CD4-positive, alpha-beta T cell treated with Interleukin-21 for 1 hour (primary cell): ENCODE results near the gene GNB3.

Source experiments
- DNase-seq: peaks from one replicate; pipeline ENCODE4 v3.0.0-alpha.2; 2020

Gene GNB3

DNA sequence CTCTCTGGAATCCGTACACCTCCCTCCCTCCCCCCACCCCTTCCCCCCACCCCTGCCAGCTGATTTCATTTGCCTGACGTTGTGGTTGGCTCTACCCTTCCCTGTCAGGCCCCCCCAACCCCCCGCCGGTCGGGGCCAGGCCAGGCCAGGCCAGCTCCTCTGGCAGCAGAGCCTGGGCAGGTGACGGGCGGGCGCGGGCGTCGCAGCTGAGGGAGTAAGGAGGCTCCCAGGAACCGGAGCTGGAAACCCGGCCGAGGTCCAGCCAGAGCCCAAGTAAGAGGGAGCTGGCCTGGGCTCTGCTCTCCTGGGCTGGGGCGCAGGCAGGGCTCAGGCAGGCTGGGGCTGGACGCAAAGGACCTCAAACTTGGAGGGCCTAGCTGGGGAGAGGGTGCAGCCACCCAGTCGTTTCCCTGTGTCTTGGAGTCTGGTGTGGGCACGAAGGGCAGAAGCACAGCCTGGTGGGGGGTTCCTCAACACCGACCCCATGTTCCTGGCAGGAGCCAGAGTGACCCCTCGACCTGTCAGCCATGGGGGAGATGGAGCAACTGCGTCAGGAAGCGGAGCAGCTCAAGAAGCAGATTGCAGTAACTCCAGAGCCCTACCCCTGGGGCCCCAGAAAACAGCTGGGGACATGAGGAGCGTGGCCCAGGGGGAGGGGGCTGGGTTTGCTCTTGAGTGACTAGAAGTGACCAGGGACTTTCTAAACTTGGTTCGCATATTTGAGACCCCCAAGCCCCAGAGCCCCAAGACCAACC, at the start of gene GNB3:
Gene GNB3 (plus strand): TSS at position 165 of the 755 bp plus-strand sequence. CDS start 363 bp downstream, at position 528.
- no peak for DNase-seq

DNA sequence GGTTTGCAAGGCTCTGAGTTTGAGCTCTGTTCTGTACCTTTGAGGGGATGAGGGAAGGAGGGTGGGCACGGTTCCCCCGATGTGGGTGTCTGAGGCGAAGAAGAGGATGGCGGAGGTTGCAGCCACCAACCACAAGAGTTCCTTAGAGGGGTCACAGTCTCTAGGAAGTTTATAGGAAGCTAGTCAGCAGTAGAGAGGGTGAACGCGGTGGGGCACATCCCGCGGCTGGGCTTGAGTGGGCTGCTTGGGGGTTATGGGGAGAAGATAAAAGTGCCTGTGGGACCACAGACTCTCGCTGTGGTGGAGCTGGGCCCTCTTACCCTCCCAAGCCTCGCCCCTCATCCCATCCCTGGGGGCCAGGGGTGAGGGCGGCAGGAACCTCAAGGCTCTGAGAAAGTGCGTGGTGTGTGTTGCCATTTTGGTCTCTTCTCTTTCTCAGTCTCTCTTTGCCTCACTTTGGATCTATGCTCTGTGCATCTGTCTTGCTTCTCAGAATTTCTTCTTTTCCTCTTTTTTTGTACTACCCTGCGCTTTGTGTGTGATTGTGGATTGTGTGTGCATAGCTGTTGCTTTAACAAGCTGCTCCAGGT, 48.7 kb upstream of the GNB3 start:
- DNase-seq = no peak

DNA sequence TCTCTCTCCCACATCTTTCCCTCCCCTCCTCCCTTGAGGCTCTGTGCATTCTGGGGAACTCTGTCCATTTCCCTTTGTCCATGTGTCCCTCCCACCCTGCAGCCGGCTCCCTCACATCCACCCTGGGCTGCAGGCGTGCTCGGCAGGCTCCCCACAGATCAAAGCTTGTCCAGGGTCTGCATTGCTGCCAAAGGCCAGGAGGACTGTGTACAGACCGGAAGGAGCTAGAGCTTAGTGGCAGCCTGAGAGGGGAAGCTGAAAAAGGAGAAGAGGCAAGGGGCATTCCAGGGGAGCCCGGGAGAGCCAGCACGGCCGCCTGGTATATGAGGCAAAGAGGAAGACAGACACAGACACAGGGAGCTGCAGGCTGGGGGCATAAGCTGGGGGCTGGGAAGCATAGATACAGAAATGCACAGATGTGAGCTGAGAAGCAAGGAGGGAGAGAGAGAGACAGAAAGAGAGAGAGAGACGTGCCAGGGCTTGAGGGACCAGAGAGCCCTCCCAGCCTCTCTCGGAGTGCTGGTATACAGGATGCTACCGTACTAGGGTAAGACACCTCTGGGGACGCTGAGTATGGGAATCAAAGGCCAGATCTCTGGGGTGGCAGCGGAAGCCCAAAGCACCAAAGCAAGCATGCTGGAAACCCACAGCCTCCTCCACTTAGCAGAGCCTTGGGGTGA, 48.1 kb upstream of the GNB3 start:
- DNase-seq = peak; percentile 51

DNA sequence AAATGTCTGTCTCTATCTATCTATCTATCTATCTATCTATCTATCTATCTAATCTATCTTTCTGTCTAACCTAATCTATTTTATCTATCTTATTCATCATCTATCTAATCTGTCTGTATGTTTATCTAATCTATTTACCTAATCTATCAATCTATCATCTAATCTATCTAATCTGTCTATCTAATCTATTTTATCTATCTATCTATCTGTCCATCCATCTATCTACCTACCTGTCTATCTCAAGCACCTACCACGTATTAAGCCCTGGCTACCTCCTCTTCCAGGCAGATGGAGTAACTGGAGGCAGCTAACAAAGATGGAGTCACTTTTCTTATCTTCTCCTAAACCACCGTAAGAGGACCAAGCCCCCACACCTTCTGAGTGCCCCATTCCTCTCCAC, 45.6 kb upstream of the GNB3 start:
- DNase-seq = no peak

DNA sequence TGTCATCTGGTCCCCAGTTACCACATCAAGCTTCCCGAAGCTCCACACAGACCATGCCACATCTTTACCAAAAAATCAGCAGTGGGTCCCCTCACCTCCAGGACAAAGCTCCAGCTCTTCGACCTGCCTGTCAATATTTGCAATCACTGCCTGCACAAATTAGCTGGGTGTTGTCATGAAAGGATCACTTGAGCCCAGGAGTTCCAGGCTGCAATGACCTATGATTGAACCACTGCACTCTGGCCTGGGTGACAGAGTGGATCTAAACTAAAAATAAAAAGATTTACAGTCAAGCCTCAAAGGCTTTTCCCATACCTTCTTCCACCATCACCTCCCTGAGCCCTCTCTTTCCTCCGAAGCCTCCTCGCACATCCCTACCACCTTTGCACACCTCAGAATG, 44.1 kb upstream of the GNB3 start:
- no peak for DNase-seq

DNA sequence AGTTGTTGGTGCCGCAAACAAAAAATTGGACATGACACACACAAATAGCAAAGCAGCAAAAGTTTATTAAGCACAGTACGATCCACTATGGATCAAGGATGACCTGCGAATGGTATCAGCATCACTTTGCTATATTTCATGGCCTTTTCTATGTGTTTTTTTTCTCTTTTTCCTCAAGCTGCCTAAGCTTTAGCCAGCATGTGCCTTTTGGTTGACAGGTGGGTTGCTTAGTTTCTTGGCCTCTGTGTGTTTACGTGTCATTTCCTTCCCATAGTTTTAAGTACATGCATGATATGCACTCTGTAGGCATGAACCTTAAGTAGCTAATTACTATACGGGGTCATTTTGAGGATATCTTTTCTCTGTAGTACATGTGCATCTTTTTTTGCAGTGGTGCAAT, 41.6 kb upstream of the GNB3 start:
- no peak for DNase-seq

DNA sequence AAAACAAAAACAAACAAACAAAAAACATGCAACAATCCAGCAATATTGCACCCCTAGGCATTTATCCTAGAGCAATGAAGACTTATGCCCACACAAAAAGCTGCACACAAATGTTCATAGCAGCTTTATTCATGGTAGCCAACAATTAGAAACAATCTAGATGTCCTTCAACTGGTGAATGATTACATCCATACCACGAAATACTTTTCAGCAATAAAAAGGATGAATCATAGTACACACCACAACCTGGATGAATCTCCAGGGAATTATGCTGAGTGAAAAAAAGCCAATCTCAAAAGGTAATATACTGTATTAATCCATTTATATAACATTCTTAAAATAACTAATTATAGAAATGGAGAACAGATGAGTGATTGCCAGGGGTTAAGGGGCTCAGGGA, 33.6 kb upstream of the GNB3 start:
- no peak for DNase-seq

DNA sequence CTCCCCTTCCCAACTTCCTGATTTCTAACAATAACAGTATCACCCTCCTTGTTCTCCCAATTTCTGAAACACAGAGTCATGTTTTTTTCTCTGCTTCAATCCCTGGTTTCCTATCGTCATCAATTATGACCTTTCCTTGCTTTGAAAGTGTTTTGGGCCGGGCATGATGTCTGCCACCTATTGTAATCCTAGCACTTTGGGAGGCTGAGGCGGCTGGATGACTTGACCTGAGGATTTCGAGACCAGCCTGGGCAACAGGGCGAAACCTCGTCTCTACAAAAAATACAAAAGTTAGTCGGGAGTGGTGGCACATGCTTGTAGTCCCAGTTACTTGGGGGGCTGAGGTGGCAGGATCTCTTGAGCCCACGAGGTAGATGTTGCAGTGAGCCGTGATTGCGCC, 31.7 kb upstream of the GNB3 start:
- DNase-seq = no peak

DNA sequence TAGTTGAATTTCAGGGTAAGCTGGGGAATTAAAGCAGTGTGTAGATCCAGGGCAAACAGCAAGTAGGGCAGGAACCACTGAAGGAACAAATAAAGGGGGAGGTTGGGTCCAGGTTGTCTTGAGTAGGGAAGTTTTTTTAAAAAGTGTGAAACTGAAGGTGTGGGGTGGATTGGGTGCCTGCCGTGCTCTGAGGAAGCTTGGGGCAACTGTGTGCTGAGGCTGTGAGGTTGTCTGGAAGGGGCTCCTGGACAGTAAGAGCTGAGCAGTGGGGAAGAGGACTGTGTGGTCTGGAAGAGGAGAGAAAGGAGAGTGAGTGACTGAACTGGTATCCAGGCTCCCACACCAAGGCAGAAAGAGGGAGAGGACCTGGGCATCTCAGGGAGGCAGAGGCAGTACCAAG, 30.0 kb upstream of the GNB3 start:
- no peak for DNase-seq

DNA sequence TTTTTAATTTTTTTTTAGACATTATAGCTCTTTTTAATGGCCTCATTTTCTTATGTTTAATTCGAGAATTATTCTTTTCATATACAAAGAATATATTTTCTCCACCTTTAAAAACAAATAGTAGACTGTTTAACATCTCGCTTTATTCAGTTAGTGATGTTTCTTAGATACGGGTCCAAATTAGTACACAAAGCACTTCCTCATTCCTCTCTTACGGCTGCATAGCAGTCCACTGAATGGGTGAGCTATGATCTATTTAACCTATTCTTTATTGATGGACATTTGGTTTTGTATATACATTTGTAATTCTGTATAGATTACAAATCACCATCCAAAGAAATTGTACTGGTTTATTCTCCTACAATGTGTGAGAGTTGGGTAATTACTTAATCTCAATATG, 27.4 kb upstream of the GNB3 start:
- no peak for DNase-seq

DNA sequence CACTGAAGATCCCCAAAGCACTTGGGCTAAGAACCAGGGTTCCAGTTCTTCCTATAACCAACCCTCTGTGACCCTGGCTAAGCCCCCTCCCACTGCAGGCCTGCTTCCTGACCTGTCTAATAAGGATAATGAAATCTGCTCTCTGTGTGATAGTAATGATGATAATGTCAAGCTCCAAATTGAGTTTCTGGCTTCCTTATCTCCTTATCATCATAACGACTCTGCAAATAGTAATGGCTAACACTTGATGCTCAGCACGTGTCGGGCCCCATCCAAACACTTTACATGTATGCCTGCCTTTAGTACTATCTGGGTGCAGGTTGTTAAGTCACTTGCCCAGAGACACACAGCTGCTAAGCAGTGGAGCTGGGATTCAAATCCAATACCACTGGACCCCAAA, 24.1 kb upstream of the GNB3 start:
- DNase-seq = no peak

DNA sequence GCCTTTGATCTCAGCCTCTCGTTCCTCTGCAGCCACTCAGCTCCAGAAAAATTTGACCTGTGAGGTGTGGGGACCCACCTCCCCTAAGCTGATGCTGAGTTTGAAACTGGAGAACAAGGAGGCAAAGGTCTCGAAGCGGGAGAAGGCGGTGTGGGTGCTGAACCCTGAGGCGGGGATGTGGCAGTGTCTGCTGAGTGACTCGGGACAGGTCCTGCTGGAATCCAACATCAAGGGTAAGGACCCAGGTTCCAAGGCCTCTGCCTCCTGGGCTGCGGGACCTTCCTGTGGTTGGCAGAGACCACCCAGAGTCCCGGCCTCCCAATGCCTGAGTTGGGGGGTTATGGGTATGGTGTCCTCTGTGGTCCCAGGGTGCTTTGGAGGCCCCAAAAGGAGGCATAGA, 23.6 kb upstream of the GNB3 start:
- DNase-seq = no peak

DNA sequence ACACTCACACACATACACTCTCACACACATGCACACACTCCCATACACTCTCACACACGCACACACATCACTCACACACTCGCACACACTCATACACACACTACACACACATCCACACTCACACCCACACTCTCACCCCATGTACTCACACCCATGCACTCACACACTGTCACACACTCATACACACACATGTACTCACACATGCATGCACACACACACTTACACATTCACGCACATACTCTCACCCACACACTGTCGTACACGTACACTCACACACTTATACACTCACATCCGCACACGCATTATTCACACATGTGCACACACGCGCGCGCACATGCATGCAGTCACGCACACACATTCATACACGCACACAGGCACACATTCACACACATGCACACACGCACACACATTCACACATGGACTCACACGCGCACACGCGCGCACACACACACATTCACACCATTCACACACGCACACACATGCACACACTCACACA, 23.0 kb upstream of the GNB3 start:
- no peak for DNase-seq

DNA sequence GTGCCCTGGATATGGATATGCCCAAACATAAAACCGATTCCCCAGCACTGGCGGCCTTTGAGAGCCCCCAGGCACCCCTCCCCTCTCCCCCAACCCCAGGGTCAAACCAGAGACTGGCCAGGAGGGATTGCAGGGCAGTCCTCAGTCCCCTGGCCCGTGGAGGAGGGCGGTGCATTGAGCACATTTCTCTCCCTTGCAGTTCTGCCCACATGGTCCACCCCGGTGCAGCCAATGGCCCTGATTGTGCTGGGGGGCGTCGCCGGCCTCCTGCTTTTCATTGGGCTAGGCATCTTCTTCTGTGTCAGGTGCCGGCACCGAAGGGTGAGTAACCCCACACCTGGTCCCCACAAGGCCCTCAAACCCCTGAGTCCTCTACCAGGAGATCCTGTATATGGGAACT, 22.5 kb upstream of the GNB3 start:
- no peak for DNase-seq

DNA sequence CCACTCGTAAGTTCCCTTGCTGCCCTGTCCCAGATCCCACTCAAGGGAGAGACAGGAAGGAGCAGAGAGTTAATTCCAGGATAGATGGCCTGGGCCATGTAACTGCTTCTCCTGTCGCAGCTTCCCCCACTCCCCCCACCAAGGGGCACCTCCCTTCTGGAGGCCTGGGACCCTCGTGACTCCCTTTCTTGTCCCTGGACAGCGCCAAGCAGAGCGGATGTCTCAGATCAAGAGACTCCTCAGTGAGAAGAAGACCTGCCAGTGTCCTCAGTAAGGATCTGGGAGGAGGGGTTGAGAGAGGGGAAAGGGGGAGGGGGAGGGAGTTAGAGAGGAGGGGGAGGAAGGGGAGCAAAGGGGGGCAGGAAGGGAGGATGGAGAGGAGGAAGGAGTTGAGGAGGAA, 22.1 kb upstream of the GNB3 start:
- DNase-seq = no peak

DNA sequence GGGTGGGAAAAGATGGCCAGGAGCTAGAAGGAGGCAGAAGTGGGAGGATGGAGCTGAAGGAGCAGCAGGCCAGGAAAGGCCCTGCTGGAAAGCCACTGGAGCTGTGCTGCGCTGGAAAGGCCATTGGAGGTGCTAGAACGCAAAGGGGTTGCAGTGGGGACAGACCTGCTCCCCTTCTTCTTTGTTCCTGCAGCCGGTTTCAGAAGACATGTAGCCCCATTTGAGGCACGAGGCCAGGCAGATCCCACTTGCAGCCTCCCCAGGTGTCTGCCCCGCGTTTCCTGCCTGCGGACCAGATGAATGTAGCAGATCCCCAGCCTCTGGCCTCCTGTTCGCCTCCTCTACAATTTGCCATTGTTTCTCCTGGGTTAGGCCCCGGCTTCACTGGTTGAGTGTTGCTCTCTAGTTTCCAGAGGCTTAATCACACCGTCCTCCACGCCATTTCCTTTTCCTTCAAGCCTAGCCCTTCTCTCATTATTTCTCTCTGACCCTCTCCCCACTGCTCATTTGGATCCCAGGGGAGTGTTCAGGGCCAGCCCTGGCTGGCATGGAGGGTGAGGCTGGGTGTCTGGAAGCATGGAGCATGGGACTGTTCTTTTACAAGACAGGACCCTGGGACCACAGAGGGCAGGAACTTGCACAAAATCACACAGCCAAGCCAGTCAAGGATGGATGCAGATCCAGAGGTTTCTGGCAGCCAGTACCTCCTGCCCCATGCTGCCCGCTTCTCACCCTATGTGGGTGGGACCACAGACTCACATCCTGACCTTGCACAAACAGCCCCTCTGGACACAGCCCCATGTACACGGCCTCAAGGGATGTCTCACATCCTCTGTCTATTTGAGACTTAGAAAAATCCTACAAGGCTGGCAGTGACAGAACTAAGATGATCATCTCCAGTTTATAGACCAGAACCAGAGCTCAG, 21.4 kb upstream of the GNB3 start:
- DNase-seq = no peak

DNA sequence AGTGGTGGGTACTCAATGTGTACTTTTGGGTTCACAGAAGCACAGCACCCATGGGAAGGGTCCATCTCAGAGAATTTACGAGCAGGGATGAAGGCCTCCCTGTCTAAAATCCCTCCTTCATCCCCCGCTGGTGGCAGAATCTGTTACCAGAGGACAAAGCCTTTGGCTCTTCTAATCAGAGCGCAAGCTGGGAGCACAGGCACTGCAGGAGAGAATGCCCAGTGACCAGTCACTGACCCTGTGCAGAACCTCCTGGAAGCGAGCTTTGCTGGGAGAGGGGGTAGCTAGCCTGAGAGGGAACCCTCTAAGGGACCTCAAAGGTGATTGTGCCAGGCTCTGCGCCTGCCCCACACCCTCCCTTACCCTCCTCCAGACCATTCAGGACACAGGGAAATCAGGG, 20.6 kb upstream of the GNB3 start:
- no peak for DNase-seq

DNA sequence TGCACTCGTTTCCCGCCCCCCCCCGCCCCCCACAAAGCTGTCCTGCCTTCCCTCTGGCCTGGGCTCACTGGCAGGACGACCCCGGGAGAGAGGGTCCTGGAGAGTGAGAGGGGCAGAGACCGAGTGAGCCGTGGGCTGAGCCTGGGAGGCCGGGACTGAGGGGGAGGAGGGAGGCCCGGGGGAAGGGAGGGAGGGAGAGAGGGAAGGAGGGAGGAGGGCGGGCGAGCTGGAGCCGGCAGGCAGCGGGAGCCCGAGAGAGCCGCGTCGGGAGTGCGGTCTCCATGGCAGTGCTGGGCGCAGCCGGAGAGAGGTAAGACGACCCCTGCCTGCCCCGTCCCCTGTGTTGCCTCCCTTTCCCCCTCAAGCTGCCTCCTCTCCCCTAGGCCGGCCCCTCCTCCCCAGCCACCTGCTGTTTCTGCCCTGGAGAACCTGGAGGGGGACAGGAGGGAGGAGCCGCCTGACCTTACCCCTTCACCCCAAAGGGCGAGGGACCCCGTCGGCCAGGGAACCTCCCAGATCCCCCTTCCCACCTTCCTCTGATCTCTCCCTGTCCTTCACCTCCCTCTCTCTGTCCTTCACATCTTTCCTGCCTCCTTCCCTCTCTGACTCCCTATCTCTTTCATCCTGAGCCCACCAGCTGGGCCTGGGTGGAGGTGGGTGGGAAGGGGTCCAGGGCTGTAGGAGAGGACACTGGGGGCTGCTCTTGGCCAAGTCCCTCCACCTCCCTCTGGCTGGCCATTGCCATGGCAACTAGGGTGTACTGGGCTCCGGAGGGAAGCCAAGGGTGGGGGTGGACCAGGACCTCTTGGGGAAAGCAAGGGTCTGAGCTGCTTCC, 18.9 kb upstream of the GNB3 start, which contains the start of gene GPR162:
Gene GPR162 (plus strand): TSS at position 231 of the 835 bp plus-strand sequence. CDS start 2,078 bp downstream, outside the sequence.
- DNase-seq = no peak

DNA sequence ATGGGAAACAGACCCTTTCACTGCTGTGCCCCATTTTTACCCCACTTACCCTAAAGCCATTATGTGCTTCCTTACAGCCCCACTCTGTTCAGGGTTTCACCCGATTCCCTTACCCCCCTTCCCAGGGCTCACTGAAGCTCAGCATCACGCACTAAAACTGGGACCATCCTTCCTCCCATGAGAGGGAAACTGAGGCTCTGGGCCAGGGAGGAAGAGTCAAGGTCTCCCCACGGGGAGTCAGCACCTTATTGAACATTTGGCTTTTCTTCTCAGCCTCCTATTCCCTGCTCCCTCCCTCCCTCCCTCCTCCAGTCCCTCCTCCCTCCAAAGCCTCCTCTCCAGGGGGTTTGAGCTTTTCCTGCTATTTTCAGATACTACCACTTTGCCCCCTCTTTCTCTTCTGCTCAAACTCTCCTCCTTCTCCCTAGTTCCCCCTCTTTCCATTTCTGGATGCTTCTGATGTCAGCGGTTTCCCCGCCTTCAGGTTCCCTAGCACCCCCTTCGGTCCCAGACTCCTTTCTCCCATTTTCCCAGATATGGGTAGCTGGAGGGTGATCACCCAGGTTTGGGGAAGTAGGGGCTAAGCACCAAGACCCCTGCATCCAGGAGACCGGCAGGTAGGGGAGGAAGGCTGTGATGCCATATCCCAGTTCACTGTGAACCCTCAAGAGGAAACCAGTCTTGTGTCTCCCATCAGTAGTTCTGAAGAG, 18.1 kb upstream of the GNB3 start:
- no peak for DNase-seq

DNA sequence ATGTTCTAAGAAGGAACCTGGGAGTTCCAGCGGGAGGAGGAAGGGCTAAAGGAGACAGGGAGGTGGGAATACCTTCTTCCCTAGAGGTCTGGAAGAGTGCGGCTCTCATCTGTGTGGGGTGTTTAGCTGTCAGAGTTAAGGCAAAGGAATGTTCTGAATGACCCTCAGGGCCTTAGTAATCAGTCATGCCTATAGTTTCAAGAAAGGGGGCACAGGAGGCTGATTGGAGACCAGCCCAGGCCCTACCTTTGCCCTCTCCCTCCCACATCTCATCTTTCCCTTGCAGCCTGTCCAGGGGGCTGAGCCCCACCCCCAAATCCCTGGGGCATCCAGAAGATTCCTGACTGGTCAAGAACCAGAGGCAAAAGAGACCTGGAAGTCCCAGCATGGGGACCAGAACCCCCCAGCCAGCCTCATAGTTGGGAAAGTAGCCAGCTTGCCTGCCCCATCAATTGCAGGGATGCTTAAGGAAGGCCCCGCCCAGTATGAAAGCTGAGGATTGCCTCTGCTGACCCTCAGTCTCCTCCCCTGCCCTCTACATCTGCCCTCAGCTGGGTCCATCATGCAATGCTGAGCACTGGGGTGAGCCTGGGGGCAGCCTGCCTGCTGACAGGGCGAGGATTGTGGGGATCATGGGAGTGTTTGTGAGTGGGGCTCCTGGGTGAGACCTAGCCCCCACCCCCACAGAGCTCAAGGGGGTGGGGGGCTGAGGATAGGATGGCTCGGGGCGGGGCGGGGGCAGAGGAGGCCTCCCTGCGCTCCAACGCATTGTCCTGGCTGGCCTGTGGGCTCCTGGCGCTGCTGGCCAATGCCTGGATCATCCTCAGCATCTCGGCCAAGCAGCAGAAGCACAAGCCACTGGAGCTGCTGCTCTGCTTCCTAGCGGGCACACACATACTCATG, 17.3 kb upstream of the GNB3 start:
- no peak for DNase-seq
